CD4-positive, alpha-beta T cell treated with Interleukin-4 for 1 hour (primary cell): Measurements from ENCODE around the gene USP53.
A peak's percentile ranks its signal among the peaks of the same experiment; 100 is the strongest.
"Not testable (repeated sequence)": the region's sequence is repeated elsewhere in the genome, so short reads cannot be mapped to it uniquely, and the experiment has no call there.

ENCODE experiments used
- DNase-seq, 2 donors: peaks; one replicate each; pipeline ENCODE4 v3.0.0-alpha.2; 2020 to 2022

USP53 gene

GRCh38 chr4:119279945-119280344 lies 67.4 kb downstream of the USP53 start:
- DNase-seq, result not testable (repeated sequence)

- no peak for DNase-seq
Measured at GRCh38 chr4:119281393-119281792, 68.9 kb downstream of the USP53 start.

- DNase-seq, result peak in 1 of 2 donors; percentile 27
Measured at GRCh38 chr4:119284876-119285780, 72.6 kb downstream of the USP53 start.

- DNase-seq, result peak; percentile 13 to 63
Measured at GRCh38 chr4:119286377-119287002, 74.0 kb downstream of the USP53 start.

GRCh38 chr4:119289313-119289712 lies 76.8 kb downstream of the USP53 start:
- no peak for DNase-seq

GRCh38 chr4:119290598-119290997 lies 78.1 kb downstream of the USP53 start:
- DNase-seq, result no peak

GRCh38 chr4:119296356-119296755 lies 83.8 kb downstream of the USP53 start:
- DNase-seq, result no peak

- DNase-seq, result no peak
Measured at GRCh38 chr4:119297795-119298194, 85.3 kb downstream of the USP53 start.

- peak in 1 of 2 donors; percentile 23 for DNase-seq
Measured at GRCh38 chr4:119299260-119299671, 86.8 kb downstream of the USP53 start.

GRCh38 chr4:119299741-119300100 lies 87.2 kb downstream of the USP53 start:
- DNase-seq, result no peak

GRCh38 chr4:119300101-119300978 lies 87.8 kb downstream of the USP53 start:
- DNase-seq, result peak; percentile 93

GRCh38 chr4:119302073-119302832 lies 89.7 kb downstream of the USP53 start:
- no peak for DNase-seq

GRCh38 chr4:119303587-119304305 lies 91.2 kb downstream of the USP53 start:
- DNase-seq, result no peak

- DNase-seq, result no peak
Measured at GRCh38 chr4:119304431-119304830, 91.9 kb downstream of the USP53 start.

- DNase-seq, result no peak
Measured at GRCh38 chr4:119307606-119308005, 95.1 kb downstream of the USP53 start.

GRCh38 chr4:119310826-119311225 lies 98.3 kb downstream of the USP53 start:
- no peak for DNase-seq

- DNase-seq, result no peak
Measured at GRCh38 chr4:119313237-119313636, 100.7 kb downstream of the USP53 start.

GRCh38 chr4:119314356-119314755 lies 101.8 kb downstream of the USP53 start:
- DNase-seq, result peak; percentile 19 to 62

- no peak for DNase-seq
Measured at GRCh38 chr4:119315036-119315435, 102.5 kb downstream of the USP53 start.

- DNase-seq, result no peak
Measured at GRCh38 chr4:119317990-119318389, 105.5 kb downstream of the USP53 start.

GRCh38 chr4:119321921-119322687 lies 109.6 kb downstream of the USP53 start, which contains the start of gene FABP2:
TSS of gene FABP2 (minus strand) at chr4:119322138. CDS start at chr4:119322102, 36 bp downstream.
- DNase-seq, result no peak
